Mucosa of descending colon (tissue), 3 donors: ENCODE results near the gene ELAC1. TPM values are rescaled to one million over a fixed set of nuclear protein-coding genes. Genes with fewer than 3 reads are reported as not detected.

ENCODE experiments used
- ATAC-seq: fragments of 200-7000 bp; cut with Tn5 transposase; one replicate; pipeline ENCODE4 v1.9.1; 2020; ENCODE audit warnings: mild to moderate bottlenecking, moderate library complexity
- DNase-seq, 3 donors: peaks; one replicate each; pipeline ENCODE4 v3.0.0-alpha.2; 2020
- H3K36me3 ChIP-seq: fragments of 200-600 bp; one replicate; pipeline ENCODE4 v1.8.0; 2021; ENCODE audit warnings: low read depth, mild to moderate bottlenecking
- H3K4me1 ChIP-seq: fragments of 200-600 bp; one replicate; pipeline ENCODE4 v1.8.0; 2021; ENCODE audit warnings: low read depth, mild to moderate bottlenecking
- H3K4me3 ChIP-seq: fragments of 200-600 bp; one replicate; pipeline ENCODE4 v1.8.0; 2021; ENCODE audit warnings: mild to moderate bottlenecking
- H3K9me3 ChIP-seq: fragments of 200-600 bp; one replicate; pipeline ENCODE4 v1.8.0; 2021; ENCODE audit warnings: mild to moderate bottlenecking
- CTCF ChIP-seq: fragments of 200-600 bp; IDR thresholded peaks from one replicate; pipeline ENCODE4 v1.8.0; 2022; ENCODE audit warnings: antibody characterized with exemption, mild to moderate bottlenecking
- intact Hi-C, 2 donors: fragments of 100-400 bp; cut with DNase I in 1 of 2; cut with micrococcal nuclease in 1 of 2; formaldehyde crosslinking; loops; one replicate each; pipeline versions ENCODE4 v1.11.0 to v1.11.1; 2022; cut with DNase I, micrococcal nuclease
- total RNA-seq, 3 donors: library from RNA; stranded (reverse); fragmentation: NEBNext Ultra II Directional in 2 of 3; extraction: Animal tissue kit (Norgen Biotek cat#: 25700) in 2 of 3; gene quantifications; one replicate each; pipeline versions ENCODE4 v1.2.1 to v1.2.4, GENCODE V29; 2021 to 2023
- donor health status: DM: no; HTN: no; CAD: no; lungs with moderate emphysema.
- donor health status: DM: no; HTN: no; CAD: no.
- donor health status: DM: no; HTN: yes; CAD: no.

The ELAC1 gene
- total RNA-seq, 3 donors from 2014 or later = 5.3 to 11.5 (median 11.3) TPM

GRCh38 chr18:51011709-51012108 lies 43.9 kb downstream of the ELAC1 start:
- H3K4me1 ChIP-seq = peaks cover 7% of the 10 kb centered on the region
- DNase-seq (peak in 1 of 3 donors; percentile 34), ATAC-seq (peak; percentile 80)
- intact Hi-C loops = no loop called here
- no peak for TF ChIP-seq CTCF
- no peaks in the 10 kb centered on the region for H3K9me3 ChIP-seq
- no peaks in the 10 kb centered on the region for H3K36me3 ChIP-seq
- H3K4me3 ChIP-seq = no peak overlapping the region

- intact Hi-C loops = no loop called here
- H3K9me3 ChIP-seq = no peaks in the 10 kb centered on the region
- no peak for ATAC-seq
- peaks cover 7% of the 10 kb centered on the region for H3K4me1 ChIP-seq
- no peak for DNase-seq
- no peak overlapping the region for H3K4me3 ChIP-seq
- TF ChIP-seq CTCF = no peak
- H3K36me3 ChIP-seq = no peaks in the 10 kb centered on the region
These were observed 44.6 kb downstream of the ELAC1 start for GRCh38 chr18:51012441-51012840.

- peaks cover 7% of the 10 kb centered on the region for H3K4me1 ChIP-seq
- intact Hi-C loops = no loop called here
- no peak for DNase-seq
These were observed 45.4 kb downstream of the ELAC1 start for GRCh38 chr18:51013259-51013658.

GRCh38 chr18:51017140-51017879 lies 49.5 kb downstream of the ELAC1 start:
- ATAC-seq = no peak
- no peaks in the 10 kb centered on the region for H3K4me1 ChIP-seq
- TF ChIP-seq CTCF = no peak

More at GRCh38 chr18:51013259-51013658, 45.4 kb downstream of the ELAC1 start:
- Histone ChIP-seq H3K9me3 (no peaks in the 10 kb centered on the region), H3K4me3 (no peak overlapping the region), H3K36me3 (no peaks in the 10 kb centered on the region)
- TF ChIP-seq CTCF = no peak
- no peak for ATAC-seq

GRCh38 chr18:51020536-51020935 lies 52.7 kb downstream of the ELAC1 start:
- DNase-seq = no peak
- no peak for TF ChIP-seq CTCF
- intact Hi-C loops = no loop called here
- H3K36me3 ChIP-seq = no peaks in the 10 kb centered on the region
- H3K9me3 ChIP-seq = no peaks in the 10 kb centered on the region
- H3K4me1 ChIP-seq = no peaks in the 10 kb centered on the region
- no peak for ATAC-seq
- no peak overlapping the region for H3K4me3 ChIP-seq

More at GRCh38 chr18:51017140-51017879, 49.5 kb downstream of the ELAC1 start:
- intact Hi-C loops = no loop called here
- H3K36me3 ChIP-seq = no peaks in the 10 kb centered on the region
- H3K9me3 ChIP-seq = no peaks in the 10 kb centered on the region
- no peak overlapping the region for H3K4me3 ChIP-seq
- DNase-seq = no peak
